Sigmoid colon (tissue), 4 donors: ENCODE results near the gene CNOT9.

Experiments
- POLR2A ChIP-seq, 2 donors: fragments of 450-650 bp; IDR thresholded peaks; one replicate each; pipeline ENCODE4 v1.6.1; 2016; ENCODE audit warnings: antibody characterized with exemption in 2 of 2, mild to moderate bottlenecking in 2 of 2, moderate library complexity in 2 of 2
- POLR2AphosphoS5 ChIP-seq, 4 donors: sonication (generic); formaldehyde crosslinking; IDR thresholded peaks; one replicate each; pipeline ENCODE4 v1.6.1; 2017; ENCODE audit warnings: antibody characterized with exemption in 4 of 4
- TF ChIP-seq, protein P1 (sequence below), 4 experiments: fragments of 450-650 bp in 3 of 4; fragments of 200-600 bp in 1 of 4; IDR thresholded peaks; one replicate each; pipeline ENCODE4 v1.5.1; 2016 to 2019; ENCODE audit warnings: antibody characterized with exemption in 4 of 4, mild to moderate bottlenecking in 3 of 4, moderate library complexity in 2 of 4

DNA sequence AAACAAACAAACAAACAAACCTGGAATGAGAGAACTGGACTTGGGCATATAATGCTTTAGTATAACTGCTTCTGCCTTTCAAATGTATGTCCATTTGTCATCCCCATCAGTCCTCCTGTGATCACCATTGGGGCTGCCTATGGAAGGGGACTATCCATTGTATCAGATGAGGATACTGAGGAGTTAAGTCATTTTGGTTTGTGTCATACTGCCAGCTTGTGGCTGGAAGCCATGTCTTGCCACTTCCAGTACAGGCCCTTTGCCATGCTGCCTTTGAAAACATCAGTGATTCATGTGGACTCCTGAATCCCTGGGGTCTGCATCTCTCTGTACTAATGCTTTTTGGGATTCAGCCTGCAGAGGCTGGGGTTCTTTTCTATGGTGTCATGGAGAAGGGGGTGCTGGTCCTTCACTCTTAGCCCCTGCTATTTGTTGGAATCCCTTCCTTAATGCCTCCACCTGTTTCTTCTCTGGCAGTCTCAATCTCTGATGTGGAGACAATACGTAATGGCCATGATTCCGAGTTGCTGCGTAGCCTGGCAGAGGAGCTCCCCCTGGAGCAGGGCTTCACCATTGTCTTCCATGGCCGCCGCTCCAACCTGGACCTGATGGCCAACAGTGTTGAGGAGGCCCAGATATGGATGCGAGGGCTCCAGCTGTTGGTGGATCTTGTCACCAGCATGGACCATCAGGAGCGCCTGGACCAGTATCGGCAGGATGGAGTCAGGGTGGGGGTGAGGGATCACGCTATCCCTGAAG, 49.6 kb downstream of the CNOT9 start:
- TF ChIP-seq POLR2AphosphoS5 (IDR thresholded peaks at IDR 0.05) = no peak
- TF ChIP-seq, protein P1, sequence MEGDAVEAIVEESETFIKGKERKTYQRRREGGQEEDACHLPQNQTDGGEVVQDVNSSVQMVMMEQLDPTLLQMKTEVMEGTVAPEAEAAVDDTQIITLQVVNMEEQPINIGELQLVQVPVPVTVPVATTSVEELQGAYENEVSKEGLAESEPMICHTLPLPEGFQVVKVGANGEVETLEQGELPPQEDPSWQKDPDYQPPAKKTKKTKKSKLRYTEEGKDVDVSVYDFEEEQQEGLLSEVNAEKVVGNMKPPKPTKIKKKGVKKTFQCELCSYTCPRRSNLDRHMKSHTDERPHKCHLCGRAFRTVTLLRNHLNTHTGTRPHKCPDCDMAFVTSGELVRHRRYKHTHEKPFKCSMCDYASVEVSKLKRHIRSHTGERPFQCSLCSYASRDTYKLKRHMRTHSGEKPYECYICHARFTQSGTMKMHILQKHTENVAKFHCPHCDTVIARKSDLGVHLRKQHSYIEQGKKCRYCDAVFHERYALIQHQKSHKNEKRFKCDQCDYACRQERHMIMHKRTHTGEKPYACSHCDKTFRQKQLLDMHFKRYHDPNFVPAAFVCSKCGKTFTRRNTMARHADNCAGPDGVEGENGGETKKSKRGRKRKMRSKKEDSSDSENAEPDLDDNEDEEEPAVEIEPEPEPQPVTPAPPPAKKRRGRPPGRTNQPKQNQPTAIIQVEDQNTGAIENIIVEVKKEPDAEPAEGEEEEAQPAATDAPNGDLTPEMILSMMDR (IDR thresholded peaks at IDR 0.05) = no peak
- TF ChIP-seq POLR2A (IDR thresholded peaks at IDR 0.05) = no peak
